ENCODE measurements around the gene OR13C2. TPM values are rescaled to one million over a fixed set of nuclear protein-coding genes. Genes with fewer than 3 reads are reported as not detected.

OR13C2 gene
- polyA plus RNA-seq, 1 of the 3 experiments (the other 2 are of a cell fraction), result not detected

GRCh38 chr9:104572612-104573011 lies 32.8 kb downstream of the OR13C2 start:
- no peak for TF ChIP-seq EP300 (IDR thresholded peaks at IDR 0.05; ENCODE audit: borderline replicate concordance in 1 of 2, low read depth in 1 of 2, low read length in 1 of 2)
- TF ChIP-seq EZH2phosphoT487 (IDR thresholded peaks at IDR 0.05; ENCODE audit: borderline replicate concordance, low read depth), result no peak
- no peak for TF ChIP-seq SMC3 (IDR thresholded peaks at IDR 0.05; ENCODE audit: low read depth, low read length)
- TF ChIP-seq USF1 (IDR thresholded peaks at IDR 0.05; ENCODE audit: borderline replicate concordance, low read depth), result no peak
- TF ChIP-seq NRF1 (IDR thresholded peaks at IDR 0.05; ENCODE audit: low read depth, low read length), result no peak
- no peak for TF ChIP-seq PBX3 (IDR thresholded peaks at IDR 0.05)
- TF ChIP-seq YY1 (IDR thresholded peaks at IDR 0.05; ENCODE audit: low read depth), result no peak
- no peak for TF ChIP-seq GABPA (IDR thresholded peaks at IDR 0.05; ENCODE audit: low read depth)
- TF ChIP-seq USF2 (IDR thresholded peaks at IDR 0.05; ENCODE audit: borderline replicate concordance, low read depth, low read length), result no peak
- TF ChIP-seq FOXJ3 (CRISPR knock-in tag; IDR thresholded peaks at IDR 0.05), result no peak
- no peak for TF ChIP-seq GATA2 (CRISPR knock-in tag; IDR thresholded peaks at IDR 0.05)
- no peak for TF ChIP-seq RFX5 (IDR thresholded peaks at IDR 0.05; ENCODE audit: low read length)
- TF ChIP-seq MXI1 (IDR thresholded peaks at IDR 0.05; ENCODE audit: low read depth, low read length), result no peak
- no peak for TF ChIP-seq ELF1 (IDR thresholded peaks at IDR 0.05)
- no peak for TF ChIP-seq TCF12 (IDR thresholded peaks at IDR 0.05)
- no peak for TF ChIP-seq JUND (IDR thresholded peaks at IDR 0.05)
- no peak for TF ChIP-seq NFIC (IDR thresholded peaks at IDR 0.05; ENCODE audit: borderline replicate concordance)
- no peak overlapping the region for H3K4me3 ChIP-seq (ENCODE audit: low read depth in 2 of 2, low read length in 1 of 2)
- H3K27me3 ChIP-seq (ENCODE audit: insufficient read depth), result no peaks in the 10 kb centered on the region
- H4K20me1 ChIP-seq (ENCODE audit: insufficient read depth), result no peaks in the 10 kb centered on the region
- no peaks in the 10 kb centered on the region for H3F3A ChIP-seq (replicated peaks; ENCODE audit: insufficient read depth)
- 0% methylated on average over 1 of the region's 1 CpG for WGBS (ENCODE audit: low lambda C conversion rate)
- H3K4me2 ChIP-seq, result no peak overlapping the region
- H3K9ac ChIP-seq, result no peak overlapping the region
- no peak overlapping the region for H3K27ac ChIP-seq (ENCODE audit: low read depth in 2 of 2, low read length in 1 of 2)
- ChIA-PET CTCF (no interaction called here), POLR2A (no interaction called here)
- H3K9me2 ChIP-seq, result no peaks in the 10 kb centered on the region
- no peaks in the 10 kb centered on the region for H3K36me3 ChIP-seq (replicated peaks in 1 of 2; ENCODE audit: control insufficient read depth in 1 of 2, insufficient read depth in 2 of 2, low read length in 1 of 2)
- H2AFZ ChIP-seq (ENCODE audit: low read depth), result no peak overlapping the region
- DNase-seq, result no peak
- H3K79me2 ChIP-seq (ENCODE audit: insufficient read depth), result no peaks in the 10 kb centered on the region
- no peaks in the 10 kb centered on the region; the same call in none of the 2 replicates for H3K9me3 ChIP-seq
- H3K4me1 ChIP-seq (ENCODE audit: control insufficient read depth in 1 of 2, insufficient read depth in 2 of 2, low read depth in 1 of 2, low read length in 1 of 2), result no peaks in the 10 kb centered on the region

- H3K79me2 ChIP-seq (ENCODE audit: insufficient read depth), result no peaks in the 10 kb centered on the region
- ChIA-PET CTCF (no interaction called here), POLR2A (no interaction called here)
- H3K27me3 ChIP-seq (ENCODE audit: insufficient read depth), result no peaks in the 10 kb centered on the region
- H3K9ac ChIP-seq, result no peak within 1 kb of the TSS
- no peak for DNase-seq
- no peaks in the 10 kb centered on the region for H3K4me1 ChIP-seq (ENCODE audit: control insufficient read depth in 1 of 2, insufficient read depth in 2 of 2, low read depth in 1 of 2, low read length in 1 of 2)
- WGBS (ENCODE audit: low lambda C conversion rate), result 22% methylated on average over 4 of the region's 4 CpGs
- no peaks in the 10 kb centered on the region for H3F3A ChIP-seq (replicated peaks; ENCODE audit: insufficient read depth)
- H4K20me1 ChIP-seq (ENCODE audit: insufficient read depth), result no peaks in the 10 kb centered on the region
- H3K4me2 ChIP-seq, result no peak within 1 kb of the TSS
- no peaks in the 10 kb centered on the region for H3K9me2 ChIP-seq
- H3K9me3 ChIP-seq, result no peaks in the 10 kb centered on the region; the same call in none of the 2 replicates
- H3K4me3 ChIP-seq (ENCODE audit: low read depth in 2 of 2, low read length in 1 of 2), result no peak within 1 kb of the TSS
- no peaks in the 10 kb centered on the region for H3K36me3 ChIP-seq (replicated peaks in 1 of 2; ENCODE audit: control insufficient read depth in 1 of 2, insufficient read depth in 2 of 2, low read length in 1 of 2)
- H2AFZ ChIP-seq (ENCODE audit: low read depth), result no peak within 1 kb of the TSS
- H3K27ac ChIP-seq (ENCODE audit: low read depth in 2 of 2, low read length in 1 of 2), result no peak within 1 kb of the TSS
- no peak for TF ChIP-seq MAX (IDR thresholded peaks at IDR 0.05; ENCODE audit: low read depth)
- no peak for TF ChIP-seq ZBTB33 (IDR thresholded peaks at IDR 0.05; ENCODE audit: borderline replicate concordance, low read depth)
- no peak for TF ChIP-seq PBX3 (IDR thresholded peaks at IDR 0.05)
Observed at GRCh38 chr9:104568868-104569267, 36.6 kb downstream of the OR13C2 start, which contains the start of gene OR13C8. OR13C8 (plus strand) TSS chr9:104569168; CDS start chr9:104569168, 0 bp downstream.
